SHP77 treated with DMSO at 0.1 percent for 48 hours (cell line): ENCODE data around the gene ASH1L.
"Not testable (repeated sequence)": the region's sequence is repeated elsewhere in the genome, so short reads cannot be mapped to it uniquely, and the experiment has no call there.

Source experiments
- DNase-seq: peaks from one replicate; lab custom pipeline; 2025; lab: John Stamatoyannopoulos, UW

Gene ASH1L

DNA sequence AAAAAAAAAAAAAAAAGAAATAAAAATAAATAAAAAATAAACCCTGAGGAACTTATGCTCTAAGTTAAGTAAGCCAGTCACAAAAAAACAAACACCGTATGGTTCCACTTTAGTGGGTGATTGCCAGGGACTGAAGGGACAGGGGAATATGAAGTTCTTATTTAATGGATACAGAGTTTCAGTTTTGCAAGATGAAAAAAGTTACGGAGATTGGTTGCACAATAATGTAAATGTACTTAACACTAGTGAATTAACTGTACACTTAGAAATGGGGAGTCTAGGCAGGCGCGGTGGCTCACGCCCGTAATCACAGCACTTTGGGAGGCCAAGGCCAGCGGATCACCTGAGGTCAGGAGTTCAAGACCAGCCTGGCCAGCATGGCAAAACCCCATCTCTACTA is 111.4 kb downstream of the ASH1L start:
- DNase-seq, result no peak

DNA sequence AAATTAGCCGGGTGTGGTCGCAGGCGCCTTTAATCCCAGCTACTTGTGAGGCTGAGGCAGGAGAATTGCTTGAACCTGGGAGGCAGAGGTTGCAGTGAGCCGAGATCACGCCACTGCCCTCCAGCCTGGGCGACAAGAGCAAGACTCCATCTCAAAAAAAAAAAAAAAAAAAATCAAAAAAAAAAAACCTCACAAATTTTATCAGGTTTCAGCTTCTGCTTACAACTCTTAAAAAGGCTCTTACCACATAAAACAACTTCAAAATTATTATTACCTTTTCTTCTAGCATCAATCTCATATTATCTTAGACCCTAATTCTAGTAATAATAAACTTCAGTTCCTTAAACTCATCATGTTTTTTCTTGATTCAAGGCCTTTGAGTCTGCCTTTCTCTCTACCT is 120.2 kb downstream of the ASH1L start:
- DNase-seq, result not testable (repeated sequence)

- no peak for DNase-seq
Observed at GRCh38 chr1:155437405-155437804, 125.2 kb downstream of the ASH1L start.

DNA sequence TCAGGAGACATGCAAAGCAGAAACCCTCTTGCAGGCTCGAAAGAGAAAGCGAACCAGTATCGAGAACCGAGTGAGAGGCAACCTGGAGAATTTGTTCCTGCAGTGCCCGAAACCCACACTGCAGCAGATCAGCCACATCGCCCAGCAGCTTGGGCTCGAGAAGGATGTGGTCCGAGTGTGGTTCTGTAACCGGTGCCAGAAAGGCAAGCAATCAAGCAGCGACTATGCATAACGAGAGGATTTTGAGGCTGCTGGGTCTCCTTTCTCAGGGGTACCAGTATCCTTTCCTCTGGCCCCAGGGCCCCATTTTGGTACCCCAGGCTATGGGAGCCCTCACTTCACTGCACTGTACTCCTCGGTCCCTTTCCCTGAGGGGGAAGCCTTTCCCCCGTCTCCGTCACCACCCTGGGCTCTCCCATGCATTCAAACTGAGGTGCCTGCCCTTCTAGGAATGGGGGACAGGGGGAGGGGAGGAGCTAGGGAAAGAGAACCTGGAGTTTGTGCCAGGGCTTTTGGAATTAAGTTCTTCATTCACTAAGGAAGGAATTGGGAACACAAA is 128.7 kb downstream of the ASH1L start:
- not testable (repeated sequence) for DNase-seq

GRCh38 chr1:155433128-155433830 is 129.3 kb downstream of the ASH1L start:
- not testable (repeated sequence) for DNase-seq

- DNase-seq, result no peak
Observed at GRCh38 chr1:155424091-155424490, 138.5 kb downstream of the ASH1L start.

DNA sequence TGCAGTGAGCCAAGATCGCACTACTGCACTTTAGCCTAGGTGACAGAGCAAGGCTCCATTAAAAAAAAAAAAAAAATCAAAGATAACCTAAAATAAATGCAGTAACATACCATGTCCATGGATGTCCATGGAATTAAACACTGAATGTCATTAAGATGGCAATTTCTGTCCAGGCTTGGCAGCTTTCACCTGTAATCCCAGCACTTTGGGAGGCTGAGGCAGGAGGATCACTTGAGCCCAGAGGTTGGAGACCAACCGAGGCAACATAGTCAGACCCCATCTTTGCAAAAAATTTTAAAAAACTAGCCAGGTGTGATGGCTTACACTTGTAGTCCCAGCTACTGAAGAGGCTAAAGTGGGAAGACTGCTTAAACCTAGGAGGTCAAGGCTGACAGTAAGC is 141.8 kb downstream of the ASH1L start:
- DNase-seq, result no peak

- DNase-seq, result not testable (repeated sequence)
Observed at GRCh38 chr1:155411840-155412239, 150.8 kb downstream of the ASH1L start.

DNA sequence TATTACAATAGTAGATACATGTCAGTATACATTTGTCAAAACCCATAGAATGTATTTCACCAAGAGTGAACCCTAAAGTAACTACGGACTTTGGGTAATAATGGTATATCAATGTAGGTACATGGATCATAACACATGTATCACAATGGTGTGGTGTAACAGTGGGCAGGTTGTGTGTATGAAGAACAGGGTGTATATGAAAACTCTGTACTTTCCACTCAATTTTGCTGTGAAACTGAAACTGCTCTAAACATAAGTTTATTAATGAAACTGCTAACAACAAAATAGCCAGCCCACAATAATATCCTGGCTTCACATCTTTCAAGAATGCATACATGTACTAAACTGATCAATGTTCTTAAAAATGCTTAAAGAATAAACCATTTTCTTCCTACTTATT is 151.7 kb downstream of the ASH1L start:
- no peak for DNase-seq

DNA sequence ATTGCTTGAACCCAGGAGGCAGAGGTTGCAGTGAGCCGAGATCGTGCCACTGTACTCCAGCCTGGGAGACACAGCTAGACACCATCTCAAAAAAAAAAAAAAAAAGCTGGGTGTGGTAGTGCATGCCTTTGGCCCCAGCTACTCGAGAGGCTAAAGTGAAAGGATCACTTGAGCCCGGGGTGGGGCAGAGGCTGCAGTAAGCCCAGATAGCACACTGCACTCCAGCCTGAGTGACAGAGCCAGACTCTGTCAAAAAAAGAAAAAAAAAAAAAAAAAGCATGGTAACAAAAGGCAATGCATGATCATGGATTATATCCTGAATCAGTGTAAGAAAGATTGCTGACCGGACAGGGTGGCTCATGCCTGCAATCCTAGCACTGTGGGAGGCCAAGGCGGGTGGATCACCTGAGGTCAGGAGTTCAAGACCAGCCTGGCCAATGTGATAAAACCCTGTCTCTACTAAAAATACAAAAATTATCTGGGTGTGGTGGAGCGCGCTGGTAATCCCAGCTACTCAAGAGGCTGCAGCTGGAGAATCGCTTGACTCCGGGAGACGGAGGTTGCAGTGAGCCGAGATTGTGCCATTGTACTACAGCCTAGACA is 165.6 kb downstream of the ASH1L start:
- DNase-seq, result no peak

- no peak for DNase-seq
Observed at GRCh38 chr1:155392898-155393411, 169.6 kb downstream of the ASH1L start.

- no peak for DNase-seq
Observed at GRCh38 chr1:155389826-155390225, 172.8 kb downstream of the ASH1L start.

DNA sequence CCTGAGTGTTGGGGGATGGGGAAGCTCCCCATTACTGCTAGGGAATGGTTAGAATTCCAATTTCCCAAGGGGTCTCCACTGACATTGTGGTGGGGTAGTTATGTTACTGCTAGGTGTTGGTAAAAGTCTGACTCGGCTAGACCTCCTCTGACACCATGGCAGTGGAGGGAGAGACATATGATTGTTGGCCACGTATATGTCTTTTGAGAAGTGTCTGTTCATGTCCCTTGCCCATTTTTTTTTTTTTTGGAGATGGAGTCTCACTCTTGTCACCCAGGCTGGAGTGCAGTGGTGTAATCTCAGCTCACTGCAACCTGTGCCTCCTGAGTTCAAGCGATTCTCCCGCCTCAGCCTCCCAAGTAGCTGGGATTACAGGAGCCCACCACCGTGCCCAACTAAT is 176.8 kb downstream of the ASH1L start:
- not testable (repeated sequence) for DNase-seq

DNA sequence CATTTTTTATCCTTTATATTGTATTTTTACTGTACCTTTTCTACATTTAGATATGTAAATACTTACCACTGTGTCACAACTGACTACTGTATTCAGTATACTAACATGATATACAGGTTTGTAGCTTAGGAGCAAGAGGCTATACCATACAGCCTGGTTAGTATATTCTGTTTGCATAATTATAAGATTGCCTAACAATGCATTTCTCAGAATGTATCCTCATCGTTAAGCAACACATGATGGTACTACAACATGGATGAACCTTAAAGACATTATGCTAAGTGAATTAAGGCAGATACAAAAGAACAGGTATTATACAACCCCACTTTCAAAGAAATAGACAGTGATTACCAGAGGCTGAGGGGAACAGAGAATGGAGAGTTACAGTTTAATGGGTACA is 179.2 kb downstream of the ASH1L start:
- DNase-seq, result no peak

- no peak for DNase-seq
Observed at GRCh38 chr1:155379631-155380090, 182.9 kb downstream of the ASH1L start.

DNA sequence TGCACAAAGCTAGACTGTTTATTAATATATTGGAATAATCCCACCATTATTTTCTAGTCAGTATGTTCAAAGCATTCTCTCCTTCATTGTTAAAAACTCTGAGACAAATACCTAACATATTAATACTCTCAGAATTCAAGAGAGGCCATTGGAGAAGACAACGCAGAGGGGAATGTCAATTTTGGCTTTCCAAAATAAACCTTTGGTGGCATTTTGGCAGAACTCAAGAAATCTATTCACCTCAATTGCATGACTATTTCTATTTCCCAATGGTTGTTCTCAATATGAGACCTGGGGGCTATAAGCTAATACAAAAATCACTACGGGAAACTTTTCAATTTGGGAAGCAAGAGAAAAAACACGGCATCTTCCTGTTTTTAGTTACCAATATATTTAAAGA is 183.4 kb downstream of the ASH1L start:
- DNase-seq, result no peak

DNA sequence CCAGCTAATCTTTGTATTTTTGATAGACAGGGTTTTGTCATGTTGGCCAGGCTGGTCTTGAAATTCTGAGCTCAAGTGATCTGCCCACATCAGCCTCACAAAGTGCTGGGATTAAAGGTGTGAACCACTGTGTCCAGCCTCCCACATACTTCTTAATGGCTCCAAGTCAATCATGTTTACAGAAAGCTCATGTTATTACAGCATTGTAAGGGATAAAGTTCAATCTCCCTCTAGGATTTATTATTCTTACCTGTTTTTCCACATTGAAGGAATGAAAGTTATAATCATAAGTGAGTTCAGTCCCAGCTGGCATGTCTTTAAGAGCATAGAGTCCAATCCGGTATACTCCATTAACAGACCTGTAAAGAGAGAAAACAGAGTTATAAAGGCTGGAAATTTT is 202.6 kb downstream of the ASH1L start:
- DNase-seq, result no peak

- DNase-seq, result no peak
Observed at GRCh38 chr1:155352631-155353030, 210.0 kb downstream of the ASH1L start.

GRCh38 chr1:155342842-155343241 is 219.8 kb downstream of the ASH1L start:
- DNase-seq, result no peak

DNA sequence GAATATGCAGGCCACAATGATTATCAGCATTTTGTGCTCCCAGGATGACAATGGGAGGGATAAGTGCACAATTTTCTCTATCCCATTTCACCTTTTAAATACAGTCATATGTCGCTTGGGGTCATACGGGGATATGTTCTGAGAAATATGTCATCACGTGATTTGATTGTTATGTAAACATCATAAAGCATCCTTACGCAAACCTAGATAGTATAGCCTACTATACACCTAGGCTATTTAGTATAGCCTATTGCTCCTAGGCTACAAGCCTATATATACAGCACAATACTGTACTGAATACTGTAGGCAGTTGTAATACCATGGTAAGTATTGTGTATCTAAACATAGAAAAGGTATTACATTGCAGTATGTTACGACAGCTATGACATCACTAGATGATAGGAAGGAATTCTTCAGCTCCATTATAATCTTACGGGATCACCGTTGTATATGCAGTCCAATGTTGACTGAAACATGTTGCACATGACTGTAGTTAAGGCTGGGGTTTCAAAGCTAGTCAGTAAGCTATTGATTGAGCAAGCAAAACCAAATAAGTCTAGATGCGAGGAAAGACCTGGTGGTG is 223.0 kb downstream of the ASH1L start:
- DNase-seq, result no peak

GRCh38 chr1:155334962-155335361 is 227.6 kb downstream of the ASH1L start:
- no peak for DNase-seq

- DNase-seq, result no peak
Observed at GRCh38 chr1:155329980-155330598, 232.5 kb downstream of the ASH1L start.
